ENCODE data around the gene DEPDC4.
"Not testable (repeated sequence)": the region's sequence is repeated elsewhere in the genome, so short reads cannot be mapped to it uniquely, and the experiment has no call there.

Gene DEPDC4

GRCh38 chr12:100258127-100258526 lies 8.8 kb downstream of the DEPDC4 start:
- no peak for DNase-seq

GRCh38 chr12:100254876-100255275 lies 12.0 kb downstream of the DEPDC4 start:
- DNase-seq: no peak

- no peak for DNase-seq
Observed at GRCh38 chr12:100253437-100253836, 13.4 kb downstream of the DEPDC4 start.

- no peak for DNase-seq
Observed at GRCh38 chr12:100251917-100252316, 15.0 kb downstream of the DEPDC4 start.

GRCh38 chr12:100249941-100250340 lies 16.9 kb downstream of the DEPDC4 start:
- no peak for DNase-seq

- no peak for DNase-seq
Observed at GRCh38 chr12:100248886-100249285, 18.0 kb downstream of the DEPDC4 start.

GRCh38 chr12:100247765-100248164 lies 19.1 kb downstream of the DEPDC4 start:
- no peak for DNase-seq

GRCh38 chr12:100243137-100243536 lies 23.7 kb downstream of the DEPDC4 start:
- DNase-seq: no peak

GRCh38 chr12:100239589-100239988 lies 27.3 kb downstream of the DEPDC4 start:
- no peak for DNase-seq

- no peak for DNase-seq
Observed at GRCh38 chr12:100238801-100239200, 28.1 kb downstream of the DEPDC4 start.

- DNase-seq: no peak
Observed at GRCh38 chr12:100234591-100235304, 32.1 kb downstream of the DEPDC4 start.

GRCh38 chr12:100234166-100234565 lies 32.7 kb downstream of the DEPDC4 start:
- no peak for DNase-seq

GRCh38 chr12:100231873-100232272 lies 35.0 kb downstream of the DEPDC4 start:
- not testable (repeated sequence) for DNase-seq

GRCh38 chr12:100229876-100230275 lies 37.0 kb downstream of the DEPDC4 start:
- DNase-seq: no peak

- DNase-seq: no peak
Observed at GRCh38 chr12:100229036-100229635, 37.7 kb downstream of the DEPDC4 start.

GRCh38 chr12:100225491-100225890 lies 41.4 kb downstream of the DEPDC4 start:
- DNase-seq: no peak

- not testable (repeated sequence) for DNase-seq
Observed at GRCh38 chr12:100222173-100222572, 44.7 kb downstream of the DEPDC4 start.

GRCh38 chr12:100221523-100221922 lies 45.4 kb downstream of the DEPDC4 start:
- DNase-seq: no peak

- DNase-seq: no peak
Observed at GRCh38 chr12:100219328-100220109, 47.4 kb downstream of the DEPDC4 start.

GRCh38 chr12:100216337-100216736 lies 50.5 kb downstream of the DEPDC4 start:
- no peak for DNase-seq

- no peak for DNase-seq
Observed at GRCh38 chr12:100215209-100215608, 51.7 kb downstream of the DEPDC4 start.

- no peak for DNase-seq
Observed at GRCh38 chr12:100214518-100214917, 52.4 kb downstream of the DEPDC4 start.

GRCh38 chr12:100213016-100213891 lies 53.6 kb downstream of the DEPDC4 start:
- no peak for DNase-seq
